ENCODE data around the gene SBNO2. TPM values are rescaled to one million over a fixed set of nuclear protein-coding genes. Genes with fewer than 3 reads are reported as not detected.

Gene SBNO2
- total RNA-seq, 1 experiment from 2014 or later, result 46.3 TPM

GRCh38 chr19:1111641-1112267 lies 62.3 kb downstream of the SBNO2 start:
- peaks cover 2% of the 10 kb centered on the region for H3K27me3 Mint-ChIP-seq (ENCODE audit: low read depth)
- Histone ChIP-seq H2AFZ (ENCODE audit: low read length) (no peak overlapping the region), H3K23me2 (ENCODE audit: insufficient read length, low read depth, low read length, poor library complexity, severe bottlenecking) (no peaks in the 10 kb centered on the region), H3K14ac (ENCODE audit: insufficient read depth, low read length) (no peak overlapping the region), H3K4ac (ENCODE audit: low read depth, low read length) (no peak overlapping the region), H3K27me3 (ENCODE audit: insufficient read depth, low read length) (no peaks in the 10 kb centered on the region), H3K56ac (ENCODE audit: insufficient read length, low read depth, low read length) (no peak overlapping the region), H3K23ac (ENCODE audit: insufficient read length, low read depth, low read length) (no peak overlapping the region), H4K20me1 (ENCODE audit: control insufficient read depth, insufficient read depth, insufficient read length) (no peaks in the 10 kb centered on the region), H3K79me1 (ENCODE audit: insufficient read depth, low read depth, low read length, poor library complexity, severe bottlenecking) (no peaks in the 10 kb centered on the region), H4K5ac (ENCODE audit: insufficient read length, low read depth, low read length) (no peak overlapping the region), H2BK20ac (ENCODE audit: low read depth, low read length, poor library complexity, severe bottlenecking) (no peak overlapping the region), H3K9ac (ENCODE audit: extremely low read depth, insufficient read length, low read length) (no peak overlapping the region), H3K27ac (ENCODE audit: insufficient read length, low read depth, low read length) (no peak overlapping the region), H3K9me3 (ENCODE audit: control insufficient read depth, low read depth, low read length) (no peaks in the 10 kb centered on the region), H3K4me1 (ENCODE audit: insufficient read depth, low read length) (no peaks in the 10 kb centered on the region), H3T11ph (ENCODE audit: low read length) (no peak overlapping the region), H3K18ac (ENCODE audit: insufficient read length, low read depth, low read length) (no peak overlapping the region), H4K91ac (ENCODE audit: insufficient read length, low read depth, low read length) (no peak overlapping the region), H2BK120ac (ENCODE audit: low read depth, low read length, poor library complexity, severe bottlenecking) (no peak overlapping the region), H2BK5ac (ENCODE audit: insufficient read length, low read length) (no peak overlapping the region), H2BK12ac (ENCODE audit: insufficient read length, low read depth, low read length) (no peak overlapping the region), H2AK5ac (ENCODE audit: insufficient read length, low read length) (no peak overlapping the region), H4K8ac (replicated peaks; ENCODE audit: insufficient read length, low read depth, low read length) (no peak overlapping the region), H3K4me2 (ENCODE audit: insufficient read depth, insufficient read length, low read length) (no peak overlapping the region), H3K79me2 (ENCODE audit: insufficient read depth, low read length) (no peaks in the 10 kb centered on the region), H2BK15ac (ENCODE audit: low read depth, low read length) (no peak overlapping the region)
- no peak for TF ChIP-seq CTCF (conservative IDR thresholded peaks at IDR 0.05)
- no peaks in the 10 kb centered on the region for H3K9me3 Mint-ChIP-seq
- no CpG with 5 or more reads among the region's 18 CpGs for WGBS (ENCODE audit: extremely low coverage, insufficient read length, low lambda C conversion rate)
- no peak overlapping the region for H3K27ac Mint-ChIP-seq
- H3K4me3 Mint-ChIP-seq, result no peak overlapping the region
- DNase-seq, result no peak
- peaks cover 1 to 9% of the 10 kb centered on the region in 2 experiments; a peak in 3 of 4 replicates for H3K4me1 Mint-ChIP-seq
- peaks cover 0 to 6% (median 0%) of the 10 kb centered on the region in 3 experiments; a peak in 3 of 7 replicates for H3K36me3 Mint-ChIP-seq (ENCODE audit: insufficient read depth in 1 of 3, low read depth in 3 of 3)
